Measurements from ENCODE around the gene SMPDL3A. TPM values are rescaled to one million over a fixed set of nuclear protein-coding genes. Genes with fewer than 3 reads are reported as not detected.

The SMPDL3A gene
- total RNA-seq, 1 experiment from 2014 or later: 2.4 TPM

GRCh38 chr6:122817766-122818165 lies 28.7 kb downstream of the SMPDL3A start:
- no peaks in the 10 kb centered on the region for H3K4me1 ChIP-seq (replicated peaks; ENCODE audit: insufficient read depth)
- BruUV-seq (replicated peaks): no TSS peak
- TF ChIP-seq CTCF (conservative IDR thresholded peaks at IDR 0.05): no peak
- no peak for TF ChIP-seq EZH2 (IDR thresholded peaks at IDR 0.05; ENCODE audit: low read depth)
- H3K4me3 ChIP-seq: no peak overlapping the region
- no peaks in the 10 kb centered on the region for H3K36me3 ChIP-seq (ENCODE audit: low read depth)
- no peaks in the 10 kb centered on the region for H3K9me3 ChIP-seq (ENCODE audit: insufficient read depth, low read depth)
- DNase-seq: no peak
- CTCF ChIA-PET: no interaction called here
- no peaks in the 10 kb centered on the region for H4K20me1 ChIP-seq (ENCODE audit: insufficient read depth)
- no peak overlapping the region for H3K4me2 ChIP-seq
- H3K79me2 ChIP-seq (ENCODE audit: low read depth): no peaks in the 10 kb centered on the region
- H3K9me2 ChIP-seq (ENCODE audit: insufficient read depth): no peaks in the 10 kb centered on the region
- POLR2A ChIA-PET (ENCODE audit: unreplicated experiment): no interaction called here
- H3F3A ChIP-seq (ENCODE audit: insufficient read depth, low read depth): no peaks in the 10 kb centered on the region
- H2AFZ ChIP-seq: no peak overlapping the region
- intact Hi-C loops (cut with micrococcal nuclease; ENCODE audit: unreplicated experiment): no loop called here
- no peaks in the 10 kb centered on the region for H3K27me3 ChIP-seq (ENCODE audit: insufficient read depth, low read depth)
- H3K27ac ChIP-seq: no peak overlapping the region

GRCh38 chr6:122818866-122819265 lies 29.8 kb downstream of the SMPDL3A start:
- no peak for TF ChIP-seq EZH2 (IDR thresholded peaks at IDR 0.05; ENCODE audit: low read depth)
- TF ChIP-seq CTCF (conservative IDR thresholded peaks at IDR 0.05): no peak
- no peak for DNase-seq
- H3K4me1 ChIP-seq (replicated peaks; ENCODE audit: insufficient read depth): no peaks in the 10 kb centered on the region
- 0 out of 2 replicates have a peak overlapping the region, but pooled peaks have one; percentile 0 for H2AFZ ChIP-seq
- H4K20me1 ChIP-seq (ENCODE audit: insufficient read depth): no peaks in the 10 kb centered on the region
- H3F3A ChIP-seq (ENCODE audit: insufficient read depth, low read depth): no peaks in the 10 kb centered on the region
- no peaks in the 10 kb centered on the region for H3K9me2 ChIP-seq (ENCODE audit: insufficient read depth)
- no TSS peak for BruUV-seq (replicated peaks)
- no peaks in the 10 kb centered on the region for H3K9me3 ChIP-seq (ENCODE audit: insufficient read depth, low read depth)
- no peak overlapping the region for H3K4me3 ChIP-seq
- intact Hi-C loops (cut with micrococcal nuclease; ENCODE audit: unreplicated experiment): no loop called here
- no peaks in the 10 kb centered on the region for H3K36me3 ChIP-seq (ENCODE audit: low read depth)
- POLR2A ChIA-PET (ENCODE audit: unreplicated experiment): no interaction called here
- no peaks in the 10 kb centered on the region for H3K27me3 ChIP-seq (ENCODE audit: insufficient read depth, low read depth)
- H3K27ac ChIP-seq: no peak overlapping the region
- CTCF ChIA-PET: no interaction called here
- H3K79me2 ChIP-seq (ENCODE audit: low read depth): no peaks in the 10 kb centered on the region
- H3K4me2 ChIP-seq: no peak overlapping the region

GRCh38 chr6:122821095-122821494 lies 32.0 kb downstream of the SMPDL3A start:
- no peaks in the 10 kb centered on the region for H4K20me1 ChIP-seq (ENCODE audit: insufficient read depth)
- no peak overlapping the region for H3K27ac ChIP-seq
- H3F3A ChIP-seq (ENCODE audit: insufficient read depth, low read depth): no peaks in the 10 kb centered on the region
- ChIA-PET POLR2A (ENCODE audit: unreplicated experiment) (no interaction called here), CTCF (no interaction called here)
- H3K9me2 ChIP-seq (ENCODE audit: insufficient read depth): no peaks in the 10 kb centered on the region
- no peaks in the 10 kb centered on the region for H3K4me1 ChIP-seq (replicated peaks; ENCODE audit: insufficient read depth)
- TF ChIP-seq CTCF (conservative IDR thresholded peaks at IDR 0.05) (no peak), EZH2 (IDR thresholded peaks at IDR 0.05; ENCODE audit: low read depth) (no peak)
- no peak overlapping the region for H2AFZ ChIP-seq
- intact Hi-C loops (cut with micrococcal nuclease; ENCODE audit: unreplicated experiment): no loop called here
- H3K9me3 ChIP-seq (ENCODE audit: insufficient read depth, low read depth): no peaks in the 10 kb centered on the region
- H3K4me3 ChIP-seq: no peak overlapping the region
- H3K36me3 ChIP-seq (ENCODE audit: low read depth): no peaks in the 10 kb centered on the region
- no peak for DNase-seq
- no TSS peak for BruUV-seq (replicated peaks)
- no peak overlapping the region for H3K4me2 ChIP-seq
- H3K27me3 ChIP-seq (ENCODE audit: insufficient read depth, low read depth): no peaks in the 10 kb centered on the region
- H3K79me2 ChIP-seq (ENCODE audit: low read depth): no peaks in the 10 kb centered on the region

Data from PC-9 (cell line).